VCaP (cell line): Measurements from ENCODE around the gene INS.
"Not testable (repeated sequence)": the region's sequence is repeated elsewhere in the genome, so short reads cannot be mapped to it uniquely, and the experiment has no call there.

ENCODE experiments used
- H3K27ac ChIP-seq: fragments of 450-650 bp; 2 replicates; pipeline ENCODE4 v1.5.1; 2017
- CTCF ChIP-seq: fragments of 450-650 bp; conservative IDR thresholded peaks from 2 replicates; pipeline ENCODE4 v1.5.1; 2017; ENCODE audit warnings: mild to moderate bottlenecking, moderate library complexity

INS gene

DNA sequence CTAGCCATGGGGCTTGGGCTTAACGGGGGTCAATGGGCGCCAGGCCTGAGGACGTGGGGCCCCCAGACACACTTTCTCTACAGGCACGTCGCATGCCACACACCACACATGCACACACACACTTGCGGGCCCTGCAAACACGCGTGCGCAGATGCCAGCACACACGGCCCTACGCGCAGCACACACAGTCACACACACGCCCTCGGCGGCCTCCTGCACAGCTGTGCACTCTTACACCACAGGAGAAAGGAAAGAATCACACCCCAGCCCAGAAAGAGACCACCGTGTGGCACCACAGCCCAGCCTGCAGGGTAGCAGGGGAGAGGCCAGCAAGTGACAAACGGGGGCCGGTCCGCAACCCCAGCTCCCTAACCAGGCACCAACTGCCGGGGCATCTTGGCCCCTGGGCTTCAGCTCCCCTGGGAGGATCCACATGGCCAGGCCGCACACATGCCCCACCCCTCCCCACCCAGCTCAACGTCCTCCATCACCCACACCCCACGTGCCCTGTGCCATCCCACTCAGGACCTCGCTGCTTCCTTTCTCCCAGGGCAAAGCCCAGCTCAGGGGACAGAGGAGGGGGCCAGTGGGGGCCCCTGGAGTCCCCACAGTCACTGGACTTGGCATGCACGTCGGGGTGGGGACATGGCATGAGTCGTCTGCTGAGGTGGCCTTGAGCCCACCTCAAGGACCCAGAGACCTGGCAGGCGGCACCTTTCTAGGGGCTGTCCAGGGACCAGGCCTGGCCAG is 36.9 kb upstream of the INS start:
- peak overlapping the region; percentile 7; the same call in 1 of the 2 replicates for H3K27ac ChIP-seq
- TF ChIP-seq CTCF = no peak

DNA sequence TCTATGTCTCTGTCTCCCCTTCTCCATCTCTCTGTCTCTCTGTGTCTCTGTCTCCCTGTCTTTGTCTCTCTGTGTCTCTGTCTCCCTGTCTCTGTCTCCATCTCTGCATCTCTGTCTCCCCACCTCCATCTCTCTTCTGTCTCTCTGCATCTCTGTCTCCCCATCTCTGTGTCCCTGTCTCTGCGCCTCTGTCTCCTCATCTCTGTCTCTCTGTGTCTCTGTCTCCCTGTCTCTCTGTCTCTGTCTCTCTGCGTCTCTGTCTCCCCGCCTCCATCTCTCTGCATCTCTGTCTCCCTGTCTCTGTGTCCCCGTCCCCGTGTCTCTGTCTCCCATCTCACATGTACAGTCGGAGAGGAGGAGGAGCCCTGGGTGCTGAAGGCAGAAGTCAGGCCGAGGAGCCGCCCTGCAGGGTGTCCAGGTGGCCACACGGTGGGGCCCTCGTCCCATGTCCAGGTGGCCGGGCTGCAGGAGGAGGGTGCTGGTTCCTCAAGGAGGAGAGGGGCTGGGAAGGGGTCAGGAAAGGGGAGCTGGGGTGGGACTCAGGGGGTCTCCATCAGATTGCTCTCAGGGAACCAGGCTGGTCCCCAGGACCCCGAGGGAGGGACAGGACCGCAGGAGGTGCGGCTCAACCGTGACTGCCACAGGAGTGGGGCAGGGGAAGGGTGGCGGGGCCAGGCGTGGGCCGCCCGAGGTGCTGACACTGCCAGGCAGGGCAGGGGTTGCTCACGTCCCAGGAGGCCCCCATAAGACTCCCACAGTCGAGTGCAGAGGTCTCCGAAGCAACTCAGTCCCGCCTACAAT is 36.2 kb upstream of the INS start:
- peak; percentile 97 for TF ChIP-seq CTCF
- no peak overlapping the region for H3K27ac ChIP-seq

GRCh38 chr11:2195756-2196088 is 34.7 kb upstream of the INS start:
- TF ChIP-seq CTCF = no peak
- H3K27ac ChIP-seq = no peak overlapping the region

DNA sequence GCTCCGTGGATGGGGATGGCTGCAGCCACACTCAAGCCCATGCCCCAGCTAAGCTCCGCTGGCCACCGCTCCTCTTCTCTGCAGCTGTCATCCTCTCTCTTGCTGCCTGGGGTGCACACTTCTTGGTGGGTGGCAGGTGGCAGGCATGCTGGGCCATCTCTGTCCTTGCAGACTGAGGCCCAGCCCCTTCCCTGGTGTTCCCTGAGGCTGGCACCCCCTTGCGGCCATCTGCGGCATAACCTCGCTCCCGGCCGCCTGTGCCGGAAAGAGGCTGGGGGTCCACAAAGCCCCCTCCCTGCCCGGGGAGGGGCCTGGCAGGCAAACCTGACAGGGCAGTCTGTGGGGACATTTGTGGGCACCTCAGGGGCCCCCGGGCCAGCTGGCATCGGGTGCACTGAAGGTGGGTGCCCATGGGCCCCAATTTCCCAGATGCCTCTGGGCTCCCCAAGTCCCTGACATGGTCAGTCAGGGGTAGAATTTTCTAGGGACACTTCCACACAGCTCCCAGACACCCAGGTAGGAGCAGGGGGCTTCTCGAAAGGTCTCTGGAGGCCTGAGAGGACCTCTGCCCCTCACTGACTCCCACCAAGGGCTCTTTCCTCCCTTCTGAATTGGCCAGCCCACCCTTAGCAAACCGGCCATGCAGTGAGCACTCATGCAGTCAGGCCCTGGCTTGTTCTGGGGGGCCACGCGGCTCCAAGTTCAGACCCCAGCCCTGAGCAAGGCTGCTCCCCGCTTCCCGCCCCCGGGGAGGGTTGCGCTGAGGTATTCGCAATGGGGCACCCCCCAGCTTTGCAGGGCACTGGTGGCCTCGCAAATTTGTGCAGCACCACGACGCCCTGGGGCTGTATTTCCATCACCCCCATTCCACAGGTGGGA is 34.1 kb upstream of the INS start:
- no peak overlapping the region for H3K27ac ChIP-seq
- TF ChIP-seq CTCF = peak; percentile 91

DNA sequence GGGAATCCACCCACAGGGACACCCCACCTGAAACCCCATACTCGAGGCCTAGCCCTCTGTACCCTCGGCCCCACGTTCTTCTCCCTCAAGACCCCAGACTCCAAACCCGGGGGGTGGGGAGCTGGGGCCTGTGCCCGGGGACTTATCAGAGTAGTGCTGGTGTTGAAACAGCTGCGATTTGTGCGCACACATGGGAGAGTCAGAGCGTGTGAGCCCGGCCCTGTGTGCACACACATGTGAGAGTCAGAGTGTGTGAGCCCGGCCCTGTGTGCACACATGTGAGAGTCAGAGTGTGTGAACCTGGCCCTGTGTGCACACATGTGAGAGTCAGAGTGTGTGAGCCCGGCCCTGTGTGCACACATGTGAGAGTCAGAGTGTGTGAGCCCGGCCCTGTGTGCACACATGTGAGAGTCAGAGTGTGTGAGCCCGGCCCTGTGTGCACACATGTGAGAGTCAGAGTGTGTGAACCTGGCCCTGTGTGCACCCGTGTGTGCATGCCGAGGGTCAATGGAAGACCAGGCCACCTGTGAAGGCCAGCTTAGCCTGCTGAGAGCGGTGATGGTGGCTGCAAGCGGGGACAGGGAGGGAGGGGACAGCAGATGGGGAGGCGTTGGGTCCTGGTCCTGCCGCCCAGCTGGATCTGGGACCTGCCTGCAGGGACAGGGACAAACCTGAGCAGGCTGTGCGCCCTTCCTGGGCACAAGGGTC is 33.0 kb upstream of the INS start:
- H3K27ac ChIP-seq = not testable (repeated sequence)

- no peak overlapping the region for H3K27ac ChIP-seq
- no peak for TF ChIP-seq CTCF
Observed at GRCh38 chr11:2193099-2193887, 32.3 kb upstream of the INS start.

DNA sequence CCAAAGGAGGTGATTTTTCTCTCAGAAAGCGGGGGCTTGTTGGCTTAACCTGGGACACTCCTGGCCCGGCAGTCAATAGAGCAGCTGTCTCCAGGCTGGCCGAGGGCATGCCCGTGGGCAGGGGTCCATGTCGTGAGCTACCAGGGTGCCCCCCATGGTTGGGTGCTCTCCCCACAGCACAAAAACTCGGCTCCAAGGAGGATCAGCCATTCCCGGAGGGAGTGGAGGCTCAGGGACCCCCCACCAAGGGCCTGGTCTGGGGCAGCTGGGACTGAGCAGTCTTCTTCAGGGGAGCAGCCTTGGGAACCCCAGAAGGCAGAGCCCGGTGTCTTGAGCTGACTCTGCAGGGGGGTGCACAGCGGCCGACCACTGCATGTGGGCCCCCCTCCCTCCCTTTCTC is 31.4 kb upstream of the INS start:
- no peak overlapping the region for H3K27ac ChIP-seq
- no peak for TF ChIP-seq CTCF
